Activated CD4-positive, alpha-beta T cell treated with anti-CD3 and anti-CD28 coated beads, Interleukin-2, amount 10 ng/mL, durations not matched to agents 24 days and 14 days (primary cell): ENCODE measurements around the gene LPA. TPM values are rescaled to one million over a fixed set of nuclear protein-coding genes. Genes with fewer than 3 reads are reported as not detected.

Experiments used
- total RNA-seq: library from RNA; stranded (reverse); gene quantifications from 2 replicates; pipeline ENCODE4 v1.2.3, GENCODE V29; 2022

The LPA gene
- total RNA-seq, 1 donor from 2014 or later = not detected

Other genes with a start within 250 kb of the LPA start
- 0.40 TPM in 1 of 2 replicates, not detected in the other for gene PLG, start 38.0 kb upstream of the LPA start, total RNA-seq